ENCODE measurements around the gene DENND1A. TPM values are rescaled to one million over a fixed set of nuclear protein-coding genes. Genes with fewer than 3 reads are reported as not detected.

The DENND1A gene
- polyA plus RNA-seq, 1 experiment: 16.2 TPM

GRCh38 chr9:123763910-123764588, 165.9 kb downstream of the DENND1A start:
- H3K4me3 ChIP-seq (ENCODE audit: low read depth, low read length): no peak overlapping the region
- no peaks in the 10 kb centered on the region for H3K9me3 ChIP-seq (ENCODE audit: control insufficient read depth, insufficient read depth, low read length)
- CTCF ChIA-PET: no interaction called here
- no peaks in the 10 kb centered on the region for H3K27me3 ChIP-seq (ENCODE audit: control insufficient read depth, insufficient read depth, low read length)
- no peak overlapping the region for H3K27ac ChIP-seq (ENCODE audit: low read depth, low read length)
- POLR2A ChIA-PET: no interaction called here
- TF ChIP-seq, protein P1, sequence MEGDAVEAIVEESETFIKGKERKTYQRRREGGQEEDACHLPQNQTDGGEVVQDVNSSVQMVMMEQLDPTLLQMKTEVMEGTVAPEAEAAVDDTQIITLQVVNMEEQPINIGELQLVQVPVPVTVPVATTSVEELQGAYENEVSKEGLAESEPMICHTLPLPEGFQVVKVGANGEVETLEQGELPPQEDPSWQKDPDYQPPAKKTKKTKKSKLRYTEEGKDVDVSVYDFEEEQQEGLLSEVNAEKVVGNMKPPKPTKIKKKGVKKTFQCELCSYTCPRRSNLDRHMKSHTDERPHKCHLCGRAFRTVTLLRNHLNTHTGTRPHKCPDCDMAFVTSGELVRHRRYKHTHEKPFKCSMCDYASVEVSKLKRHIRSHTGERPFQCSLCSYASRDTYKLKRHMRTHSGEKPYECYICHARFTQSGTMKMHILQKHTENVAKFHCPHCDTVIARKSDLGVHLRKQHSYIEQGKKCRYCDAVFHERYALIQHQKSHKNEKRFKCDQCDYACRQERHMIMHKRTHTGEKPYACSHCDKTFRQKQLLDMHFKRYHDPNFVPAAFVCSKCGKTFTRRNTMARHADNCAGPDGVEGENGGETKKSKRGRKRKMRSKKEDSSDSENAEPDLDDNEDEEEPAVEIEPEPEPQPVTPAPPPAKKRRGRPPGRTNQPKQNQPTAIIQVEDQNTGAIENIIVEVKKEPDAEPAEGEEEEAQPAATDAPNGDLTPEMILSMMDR (IDR thresholded peaks at IDR 0.05; ENCODE audit: low read depth, low read length): no peak
- no peak for DNase-seq (ENCODE audit: low read depth, low spot score)

DNA sequence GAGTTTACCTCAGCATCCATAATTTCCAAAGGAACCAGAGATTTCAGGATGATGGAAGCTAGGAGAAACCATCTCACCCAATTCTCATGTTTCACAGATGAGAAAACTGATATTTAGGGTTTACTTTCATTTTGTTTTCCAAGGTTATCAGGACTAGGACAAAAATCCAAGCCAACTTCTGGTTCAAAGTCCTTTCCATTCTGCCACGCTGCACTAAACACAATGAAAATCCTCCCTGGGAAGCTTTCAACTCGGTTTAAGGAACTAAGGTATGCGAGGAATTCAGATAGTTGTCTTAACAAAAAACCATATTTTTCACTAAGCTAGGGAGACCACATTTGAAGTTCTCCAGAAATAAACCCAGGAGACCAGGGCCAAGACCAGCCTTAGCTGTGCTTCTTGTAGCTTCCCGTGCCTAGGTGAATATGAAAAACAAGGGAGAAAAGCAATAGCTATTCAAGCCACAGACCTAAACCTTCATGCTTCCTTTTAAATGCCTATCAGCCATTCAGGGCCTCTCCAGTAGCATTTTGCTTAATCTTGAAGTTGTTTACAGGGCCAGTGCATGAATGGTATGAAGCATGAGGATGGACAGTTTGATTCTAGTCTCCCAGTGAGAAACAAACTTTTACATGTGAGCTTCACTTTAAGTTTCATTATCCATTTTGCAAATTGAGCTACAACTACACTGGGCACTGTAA, 167.9 kb downstream of the DENND1A start:
- POLR2A ChIA-PET: interaction anchor here (0.7 to 1.2 kb wide), 2 partner anchors 20 to 578 kb away, joined by 3 to 5 read pairs; no protein-coding TSS in a partner anchor
- Histone ChIP-seq H3K9me3 (ENCODE audit: control insufficient read depth, insufficient read depth, low read length) (no peaks in the 10 kb centered on the region), H3K27me3 (ENCODE audit: control insufficient read depth, insufficient read depth, low read length) (no peaks in the 10 kb centered on the region), H3K4me3 (ENCODE audit: low read depth, low read length) (no peak overlapping the region), H3K27ac (ENCODE audit: low read depth, low read length) (no peak overlapping the region)
- no peak for DNase-seq (ENCODE audit: low read depth, low spot score)
- CTCF ChIA-PET: no interaction called here
- TF ChIP-seq, protein P1 (IDR thresholded peaks at IDR 0.05; ENCODE audit: low read depth, low read length): no peak

- TF ChIP-seq, protein P1 (IDR thresholded peaks at IDR 0.05; ENCODE audit: low read depth, low read length): no peak
- POLR2A ChIA-PET: no interaction called here
- no peak for DNase-seq (ENCODE audit: low read depth, low spot score)
- Histone ChIP-seq H3K9me3 (ENCODE audit: control insufficient read depth, insufficient read depth, low read length) (no peaks in the 10 kb centered on the region), H3K4me3 (ENCODE audit: low read depth, low read length) (no peak overlapping the region), H3K27me3 (ENCODE audit: control insufficient read depth, insufficient read depth, low read length) (no peaks in the 10 kb centered on the region), H3K27ac (ENCODE audit: low read depth, low read length) (no peak overlapping the region)
- CTCF ChIA-PET: interaction anchor here (1.3 kb wide), 1 partner anchor 13 kb away, joined by 3 read pairs; no protein-coding TSS in a partner anchor
Measured at GRCh38 chr9:123757960-123758359, 172.0 kb downstream of the DENND1A start.

GRCh38 chr9:123757547-123757946, 172.4 kb downstream of the DENND1A start:
- Histone ChIP-seq H3K9me3 (ENCODE audit: control insufficient read depth, insufficient read depth, low read length) (no peaks in the 10 kb centered on the region), H3K4me3 (ENCODE audit: low read depth, low read length) (no peak overlapping the region), H3K27me3 (ENCODE audit: control insufficient read depth, insufficient read depth, low read length) (no peaks in the 10 kb centered on the region), H3K27ac (ENCODE audit: low read depth, low read length) (no peak overlapping the region)
- POLR2A ChIA-PET: no interaction called here
- CTCF ChIA-PET: interaction anchor here (1.3 kb wide), 1 partner anchor 13 kb away, joined by 3 read pairs; no protein-coding TSS in a partner anchor
- DNase-seq (ENCODE audit: low read depth, low spot score): no peak
- TF ChIP-seq, protein P1 (IDR thresholded peaks at IDR 0.05; ENCODE audit: low read depth, low read length): no peak

DNA sequence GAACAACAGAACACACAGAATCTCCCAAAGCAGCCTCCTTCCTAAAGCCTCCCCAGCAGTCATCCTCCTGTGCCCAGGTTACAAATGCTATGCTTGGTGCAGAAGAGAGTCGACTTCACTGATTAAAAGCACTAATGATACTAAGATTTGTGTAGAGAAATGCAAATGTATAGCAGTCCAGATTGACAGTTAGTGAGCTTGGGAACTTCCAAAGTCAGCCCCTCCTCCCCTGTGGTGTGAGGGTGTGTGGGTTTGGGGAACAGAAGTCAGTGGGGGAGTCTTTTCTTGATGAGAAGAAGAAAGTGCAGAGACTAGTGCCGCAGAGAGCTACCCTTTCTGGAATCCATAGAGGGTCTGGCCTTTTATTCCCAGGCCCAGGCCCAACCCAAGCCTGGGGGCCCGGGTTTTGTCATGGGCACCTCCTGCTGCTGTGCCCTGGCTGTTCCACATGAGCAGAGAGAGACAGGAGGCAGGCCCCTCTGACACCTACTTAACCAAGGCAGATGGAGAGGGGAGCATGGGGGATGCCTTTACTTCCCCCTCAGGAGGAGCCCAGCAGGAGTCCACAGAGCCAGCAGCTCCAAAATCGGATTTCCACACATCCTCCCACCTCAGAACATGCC, 173.3 kb downstream of the DENND1A start:
- CTCF ChIA-PET: no interaction called here
- no peak for DNase-seq (ENCODE audit: low read depth, low spot score)
- POLR2A ChIA-PET: no interaction called here
- Histone ChIP-seq H3K27me3 (ENCODE audit: control insufficient read depth, insufficient read depth, low read length) (no peaks in the 10 kb centered on the region), H3K27ac (ENCODE audit: low read depth, low read length) (no peak overlapping the region), H3K9me3 (ENCODE audit: control insufficient read depth, insufficient read depth, low read length) (no peaks in the 10 kb centered on the region), H3K4me3 (ENCODE audit: low read depth, low read length) (no peak overlapping the region)
- TF ChIP-seq, protein P1 (IDR thresholded peaks at IDR 0.05; ENCODE audit: low read depth, low read length): no peak
